HG03280 (cell line): ENCODE measurements around the gene NCAN.

Experiments
- ATAC-seq: cut with Tn5 transposase; IDR thresholded peaks from one replicate; pipeline ENCODE4 v1.9.1; 2021; ENCODE audit warnings: mild to moderate bottlenecking, moderate library complexity; ENCODE audit not compliant: unreplicated experiment

Gene NCAN

GRCh38 chr19:19258589-19259338 is 47.0 kb downstream of the NCAN start:
- ATAC-seq: no peak

- ATAC-seq: no peak
Observed at GRCh38 chr19:19259741-19260140, 48.0 kb downstream of the NCAN start.

- no peak for ATAC-seq
Observed at GRCh38 chr19:19260417-19261214, 48.9 kb downstream of the NCAN start.

GRCh38 chr19:19261350-19262189 is 49.8 kb downstream of the NCAN start:
- ATAC-seq: no peak

- no peak for ATAC-seq
Observed at GRCh38 chr19:19262190-19263057, 50.7 kb downstream of the NCAN start.

- ATAC-seq: no peak
Observed at GRCh38 chr19:19263886-19264487, 52.2 kb downstream of the NCAN start.

- ATAC-seq: no peak
Observed at GRCh38 chr19:19267305-19267704, 55.5 kb downstream of the NCAN start.

- ATAC-seq: no peak
Observed at GRCh38 chr19:19268453-19269385, 57.0 kb downstream of the NCAN start.

- ATAC-seq: no peak
Observed at GRCh38 chr19:19269952-19270694, 58.4 kb downstream of the NCAN start.

GRCh38 chr19:19270749-19271571 is 59.2 kb downstream of the NCAN start:
- ATAC-seq: no peak

- ATAC-seq: no peak
Observed at GRCh38 chr19:19271828-19272599, 60.3 kb downstream of the NCAN start.

- no peak for ATAC-seq
Observed at GRCh38 chr19:19274146-19274545, 62.4 kb downstream of the NCAN start.

- ATAC-seq: no peak
Observed at GRCh38 chr19:19274716-19275565, 63.2 kb downstream of the NCAN start.

GRCh38 chr19:19276386-19276785 is 64.6 kb downstream of the NCAN start:
- ATAC-seq: no peak

GRCh38 chr19:19276851-19277250 is 65.1 kb downstream of the NCAN start:
- ATAC-seq: no peak

GRCh38 chr19:19278315-19278714 is 66.6 kb downstream of the NCAN start:
- no peak for ATAC-seq
